ENCODE results near the gene SEMA3G. TPM values are rescaled to one million over a fixed set of nuclear protein-coding genes. Genes with fewer than 3 reads are reported as not detected.

Gene SEMA3G
- polyA plus RNA-seq, 1 donor (not counting 4 experiments of a cell fraction or from before 2014, with no cell fraction given), result 0.07 TPM

DNA sequence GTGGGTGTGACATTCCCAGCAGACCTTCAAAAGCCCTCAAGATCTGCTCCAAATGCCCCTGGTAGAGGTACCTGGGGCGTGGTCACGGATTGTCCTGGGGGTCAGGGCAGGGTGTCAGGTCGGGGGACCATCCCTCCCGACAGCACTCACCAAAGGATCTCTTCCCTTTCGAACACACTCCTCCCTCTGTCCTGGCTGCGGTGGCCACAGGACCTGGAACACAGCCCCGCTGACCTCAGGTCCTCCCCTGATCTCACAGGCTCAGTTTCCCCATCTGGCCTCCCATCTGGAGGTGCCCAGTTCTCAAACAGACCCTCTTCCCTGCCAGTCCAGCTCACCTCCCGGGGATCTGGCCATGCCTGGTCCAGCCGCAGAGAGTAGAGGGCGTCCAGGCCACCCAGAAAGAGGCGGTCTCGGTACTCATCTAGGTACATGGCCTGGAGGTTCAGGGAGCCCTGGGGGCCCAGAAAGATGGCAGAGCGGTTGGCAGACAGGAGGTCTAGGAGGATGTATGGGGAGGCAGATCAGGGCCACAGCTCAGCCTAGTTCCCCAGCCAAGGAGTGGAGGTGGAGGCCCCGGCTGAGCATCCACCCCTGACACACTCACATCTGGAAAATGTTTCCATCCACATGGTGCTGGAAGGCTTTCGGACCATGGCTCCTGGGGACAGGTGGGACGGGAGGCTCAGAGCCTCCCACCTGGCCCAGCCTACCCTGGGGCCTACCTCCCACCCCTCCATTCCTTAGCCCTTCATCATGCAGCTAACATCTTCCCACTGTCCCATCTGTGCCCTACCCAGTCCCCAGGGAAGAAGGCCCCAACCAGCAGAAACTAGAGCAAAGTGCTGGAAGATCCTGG, 2.3 kb downstream of the SEMA3G start:
- Histone ChIP-seq H3K4me2 (ENCODE audit: control insufficient read depth, extremely low read depth, insufficient read depth, low read depth, low read length) (no peak overlapping the region), H3K4me3 (ENCODE audit: control insufficient read depth in 2 of 3, extremely low read depth in 1 of 3, insufficient read depth in 2 of 3, low read depth in 1 of 3, low read length in 3 of 3) (no peak overlapping the region), H3K9ac (ENCODE audit: control insufficient read depth, extremely low read depth, insufficient read depth, low read length) (no peak overlapping the region), H3K79me2 (ENCODE audit: control insufficient read depth, insufficient read depth, low read length) (no peaks in the 10 kb centered on the region), H3K9me3 (ENCODE audit: control insufficient read depth, low read depth, low read length) (no peaks in the 10 kb centered on the region), H3K4me1 (ENCODE audit: control insufficient read depth, extremely low read depth, insufficient read depth, low read length) (peaks cover 6% of the 10 kb centered on the region), H3K27me3 (ENCODE audit: control insufficient read depth, extremely low read depth, insufficient read depth, low read length) (no peaks in the 10 kb centered on the region), H2AFZ (ENCODE audit: control insufficient read depth, low read length) (no peak overlapping the region), H3K27ac (ENCODE audit: control insufficient read depth, insufficient read depth, low read length) (no peak overlapping the region), H3K36me3 (ENCODE audit: control insufficient read depth in 2 of 2, extremely low read depth in 1 of 2, insufficient read depth in 2 of 2, low read length in 2 of 2) (no peaks in the 10 kb centered on the region), H4K20me1 (ENCODE audit: control insufficient read depth, extremely low read depth, insufficient read depth, low read length) (no peaks in the 10 kb centered on the region), H3K9me1 (ENCODE audit: control insufficient read depth, extremely low read depth, insufficient read depth, low read length) (no peaks in the 10 kb centered on the region)
- dilution Hi-C loops (cut with MboI; ENCODE audit: extremely low pct_ligation_motif_present, low sequenced_read_pairs), result no loop called here
- FAIRE-seq, result no peak
- DNase-seq (ENCODE audit: low read depth, low spot score), result no peak
- TF ChIP-seq, protein P1, sequence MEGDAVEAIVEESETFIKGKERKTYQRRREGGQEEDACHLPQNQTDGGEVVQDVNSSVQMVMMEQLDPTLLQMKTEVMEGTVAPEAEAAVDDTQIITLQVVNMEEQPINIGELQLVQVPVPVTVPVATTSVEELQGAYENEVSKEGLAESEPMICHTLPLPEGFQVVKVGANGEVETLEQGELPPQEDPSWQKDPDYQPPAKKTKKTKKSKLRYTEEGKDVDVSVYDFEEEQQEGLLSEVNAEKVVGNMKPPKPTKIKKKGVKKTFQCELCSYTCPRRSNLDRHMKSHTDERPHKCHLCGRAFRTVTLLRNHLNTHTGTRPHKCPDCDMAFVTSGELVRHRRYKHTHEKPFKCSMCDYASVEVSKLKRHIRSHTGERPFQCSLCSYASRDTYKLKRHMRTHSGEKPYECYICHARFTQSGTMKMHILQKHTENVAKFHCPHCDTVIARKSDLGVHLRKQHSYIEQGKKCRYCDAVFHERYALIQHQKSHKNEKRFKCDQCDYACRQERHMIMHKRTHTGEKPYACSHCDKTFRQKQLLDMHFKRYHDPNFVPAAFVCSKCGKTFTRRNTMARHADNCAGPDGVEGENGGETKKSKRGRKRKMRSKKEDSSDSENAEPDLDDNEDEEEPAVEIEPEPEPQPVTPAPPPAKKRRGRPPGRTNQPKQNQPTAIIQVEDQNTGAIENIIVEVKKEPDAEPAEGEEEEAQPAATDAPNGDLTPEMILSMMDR (optimal IDR thresholded peaks at IDR 0.05 in 1 of 3, IDR thresholded peaks at IDR 0.05 in 1 of 3, conservative IDR thresholded peaks at IDR 0.05 in 1 of 3; ENCODE audit: extremely low read depth in 1 of 3, insufficient read depth in 2 of 3, low read length in 3 of 3), result no peak
- TF ChIP-seq EZH2 (IDR thresholded peaks at IDR 0.05; ENCODE audit: low read length), result no peak

DNA sequence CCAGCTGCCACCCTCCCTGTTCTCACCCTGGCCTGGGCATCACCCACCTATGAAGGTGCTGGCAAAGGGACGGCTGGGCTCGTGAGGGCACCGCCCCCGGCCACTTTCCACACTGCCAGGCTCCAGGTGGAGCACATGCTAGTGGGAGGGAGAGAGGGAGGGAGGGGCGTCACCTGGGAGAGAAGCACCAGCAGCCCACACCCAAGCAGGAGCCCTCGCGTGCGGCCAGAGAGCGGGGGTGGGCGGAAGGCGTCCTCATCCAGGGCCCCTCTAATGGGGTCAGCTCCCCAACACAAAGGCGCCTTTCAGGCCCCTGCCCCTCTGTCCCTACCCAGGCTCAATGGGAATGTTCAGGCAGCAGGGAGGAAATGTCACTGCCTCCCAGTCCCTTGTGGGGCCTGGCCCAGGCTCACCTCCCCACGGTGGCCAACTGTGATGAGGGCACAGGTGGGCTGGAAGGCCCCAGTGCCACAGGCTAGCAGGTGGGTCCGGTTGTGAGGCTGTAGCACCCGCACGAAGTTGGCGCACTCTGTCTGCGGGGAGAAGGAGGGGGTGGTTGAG, 3.1 kb downstream of the SEMA3G start:
- Histone ChIP-seq H3K9me1 (ENCODE audit: control insufficient read depth, extremely low read depth, insufficient read depth, low read length) (no peaks in the 10 kb centered on the region), H3K4me2 (ENCODE audit: control insufficient read depth, extremely low read depth, insufficient read depth, low read depth, low read length) (no peak overlapping the region), H3K79me2 (ENCODE audit: control insufficient read depth, insufficient read depth, low read length) (no peaks in the 10 kb centered on the region), H3K9ac (ENCODE audit: control insufficient read depth, extremely low read depth, insufficient read depth, low read length) (no peak overlapping the region), H3K27me3 (ENCODE audit: control insufficient read depth, extremely low read depth, insufficient read depth, low read length) (no peaks in the 10 kb centered on the region), H3K9me3 (ENCODE audit: control insufficient read depth, low read depth, low read length) (no peaks in the 10 kb centered on the region), H3K36me3 (ENCODE audit: control insufficient read depth in 2 of 2, extremely low read depth in 1 of 2, insufficient read depth in 2 of 2, low read length in 2 of 2) (no peaks in the 10 kb centered on the region), H3K4me3 (ENCODE audit: control insufficient read depth in 2 of 3, extremely low read depth in 1 of 3, insufficient read depth in 2 of 3, low read depth in 1 of 3, low read length in 3 of 3) (no peak overlapping the region), H4K20me1 (ENCODE audit: control insufficient read depth, extremely low read depth, insufficient read depth, low read length) (no peaks in the 10 kb centered on the region), H2AFZ (ENCODE audit: control insufficient read depth, low read length) (no peak overlapping the region), H3K4me1 (ENCODE audit: control insufficient read depth, extremely low read depth, insufficient read depth, low read length) (peaks cover 10% of the 10 kb centered on the region), H3K27ac (ENCODE audit: control insufficient read depth, insufficient read depth, low read length) (no peak overlapping the region)
- FAIRE-seq (no peak), DNase-seq (ENCODE audit: low read depth, low spot score) (no peak)
- dilution Hi-C loops (cut with MboI; ENCODE audit: extremely low pct_ligation_motif_present, low sequenced_read_pairs), result no loop called here
- TF ChIP-seq EZH2 (IDR thresholded peaks at IDR 0.05; ENCODE audit: low read length), result no peak
- TF ChIP-seq, protein P1 (optimal IDR thresholded peaks at IDR 0.05 in 1 of 3, IDR thresholded peaks at IDR 0.05 in 1 of 3, conservative IDR thresholded peaks at IDR 0.05 in 1 of 3; ENCODE audit: extremely low read depth in 1 of 3, insufficient read depth in 2 of 3, low read length in 3 of 3), result no peak
